Measurements from ENCODE around the gene WIPI1.
"Not testable (repeated sequence)": the region's sequence is repeated elsewhere in the genome, so short reads cannot be mapped to it uniquely, and the experiment has no call there.

The WIPI1 gene

DNA sequence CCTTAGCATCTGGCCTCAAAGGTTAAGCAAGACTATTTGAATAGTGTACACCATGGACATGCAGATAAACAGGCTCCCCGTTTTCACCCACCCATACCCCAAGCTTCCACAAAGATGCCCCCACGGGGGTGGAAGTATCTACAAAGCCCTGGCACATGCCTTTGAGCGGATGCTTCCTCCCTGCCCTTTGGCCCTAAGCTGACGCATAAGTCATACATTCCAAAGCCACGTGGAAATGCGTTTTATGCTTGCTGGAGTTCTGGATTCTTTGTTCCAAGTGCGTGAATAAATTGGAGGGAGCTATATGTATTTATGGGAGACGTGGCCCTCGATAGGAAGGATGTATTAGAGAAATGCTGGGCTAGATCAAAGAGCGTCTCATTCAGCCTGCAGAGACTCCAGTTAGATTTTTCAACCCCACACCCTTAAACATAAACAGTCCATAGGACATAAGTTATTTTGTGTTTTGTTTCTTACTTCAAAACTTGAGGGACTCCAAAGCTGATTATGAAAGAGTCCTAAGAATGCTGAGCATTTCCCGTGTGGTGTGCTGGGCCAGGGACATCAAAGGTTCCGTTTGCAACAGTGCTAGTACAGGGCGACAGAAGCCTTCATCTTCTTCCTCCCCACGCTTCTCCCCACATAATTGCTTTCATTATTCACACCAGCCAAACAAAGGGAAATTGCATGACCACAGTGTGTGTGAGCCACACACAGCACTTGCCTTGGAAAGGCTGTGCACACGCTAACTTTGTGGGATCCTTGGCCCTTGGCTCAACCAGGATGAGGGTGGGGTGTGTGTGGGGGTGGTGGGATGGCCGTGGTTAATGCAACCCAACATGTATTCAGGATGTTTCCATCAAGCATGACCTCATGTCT lies 73.6 kb downstream of the WIPI1 start:
- no peak for DNase-seq

DNA sequence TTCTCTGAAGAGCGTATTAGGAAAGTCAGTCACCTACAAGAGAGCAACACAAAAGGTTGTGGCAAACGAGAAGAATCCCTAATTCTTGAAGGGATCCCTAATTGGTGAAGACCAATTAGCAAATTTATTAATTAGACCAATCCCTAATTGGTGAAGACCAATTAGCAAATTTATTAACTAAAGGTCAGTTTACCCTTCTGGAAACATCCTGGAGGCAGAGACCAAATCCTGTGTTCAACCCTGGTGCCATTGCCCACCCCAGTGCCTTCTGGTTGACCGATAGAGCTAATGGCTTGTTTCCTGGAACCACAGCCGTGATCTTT lies 74.2 kb downstream of the WIPI1 start:
- DNase-seq = no peak

DNA sequence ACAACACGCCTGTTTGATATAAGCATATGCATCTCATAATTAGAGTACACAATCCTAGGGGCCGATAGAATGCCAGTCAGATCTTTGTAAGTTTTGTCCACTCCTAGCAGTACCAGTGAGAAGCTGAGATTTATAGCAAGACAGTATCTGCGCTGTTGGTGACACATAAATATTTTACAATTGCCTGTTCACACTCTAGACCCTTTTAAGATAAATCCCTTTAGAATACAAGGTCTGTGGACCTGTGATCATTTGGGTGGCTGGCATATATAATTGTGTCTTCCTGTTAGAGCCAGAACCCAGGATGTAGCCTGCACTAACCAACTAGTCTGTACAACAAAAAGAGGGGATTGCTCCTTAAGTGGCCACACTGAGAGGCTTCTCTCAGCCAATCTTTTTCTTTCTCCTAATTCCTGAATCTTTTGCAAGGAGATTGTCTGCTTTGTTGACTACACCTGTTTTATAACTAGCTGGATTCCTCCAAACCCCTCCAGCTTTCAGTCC lies 74.7 kb downstream of the WIPI1 start:
- DNase-seq = no peak

DNA sequence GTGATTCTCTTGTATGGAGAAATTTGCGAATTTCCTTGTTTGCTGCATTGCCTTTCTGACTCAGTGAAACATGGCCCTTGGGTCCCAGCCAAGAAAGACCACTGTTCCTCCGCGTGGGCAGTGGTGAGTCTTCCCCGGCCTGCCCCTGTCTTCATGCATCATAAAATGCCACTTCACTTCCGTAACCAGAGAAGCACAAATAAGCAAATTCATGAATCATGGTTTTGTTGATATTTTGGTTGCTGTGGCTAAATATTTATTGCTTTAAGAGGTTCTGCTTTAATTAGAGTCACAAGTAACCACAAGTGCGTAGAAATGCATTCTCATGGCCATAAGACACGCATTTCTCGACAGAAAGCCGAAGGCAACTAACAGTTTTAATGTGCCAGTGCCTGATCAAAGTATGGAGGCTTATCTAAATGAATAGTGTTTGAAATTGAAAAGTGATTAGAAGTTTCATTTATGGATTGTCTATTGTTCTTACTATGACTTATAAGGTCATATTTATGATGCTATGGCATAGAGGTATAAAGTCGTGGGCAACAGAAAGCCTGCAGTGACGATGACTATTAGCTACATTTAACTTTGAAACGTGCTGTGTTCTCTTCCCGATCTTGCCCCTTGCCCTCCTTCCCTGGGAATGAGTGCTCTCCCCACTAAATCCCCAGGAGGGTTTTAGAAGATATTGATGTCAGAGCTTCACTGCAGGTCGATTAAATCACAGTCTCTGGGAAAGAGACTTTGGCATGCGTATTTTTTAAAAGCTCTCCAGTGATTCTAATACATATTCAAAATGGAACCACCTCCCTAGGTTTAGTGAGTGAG lies 76.0 kb downstream of the WIPI1 start:
- DNase-seq = no peak

DNA sequence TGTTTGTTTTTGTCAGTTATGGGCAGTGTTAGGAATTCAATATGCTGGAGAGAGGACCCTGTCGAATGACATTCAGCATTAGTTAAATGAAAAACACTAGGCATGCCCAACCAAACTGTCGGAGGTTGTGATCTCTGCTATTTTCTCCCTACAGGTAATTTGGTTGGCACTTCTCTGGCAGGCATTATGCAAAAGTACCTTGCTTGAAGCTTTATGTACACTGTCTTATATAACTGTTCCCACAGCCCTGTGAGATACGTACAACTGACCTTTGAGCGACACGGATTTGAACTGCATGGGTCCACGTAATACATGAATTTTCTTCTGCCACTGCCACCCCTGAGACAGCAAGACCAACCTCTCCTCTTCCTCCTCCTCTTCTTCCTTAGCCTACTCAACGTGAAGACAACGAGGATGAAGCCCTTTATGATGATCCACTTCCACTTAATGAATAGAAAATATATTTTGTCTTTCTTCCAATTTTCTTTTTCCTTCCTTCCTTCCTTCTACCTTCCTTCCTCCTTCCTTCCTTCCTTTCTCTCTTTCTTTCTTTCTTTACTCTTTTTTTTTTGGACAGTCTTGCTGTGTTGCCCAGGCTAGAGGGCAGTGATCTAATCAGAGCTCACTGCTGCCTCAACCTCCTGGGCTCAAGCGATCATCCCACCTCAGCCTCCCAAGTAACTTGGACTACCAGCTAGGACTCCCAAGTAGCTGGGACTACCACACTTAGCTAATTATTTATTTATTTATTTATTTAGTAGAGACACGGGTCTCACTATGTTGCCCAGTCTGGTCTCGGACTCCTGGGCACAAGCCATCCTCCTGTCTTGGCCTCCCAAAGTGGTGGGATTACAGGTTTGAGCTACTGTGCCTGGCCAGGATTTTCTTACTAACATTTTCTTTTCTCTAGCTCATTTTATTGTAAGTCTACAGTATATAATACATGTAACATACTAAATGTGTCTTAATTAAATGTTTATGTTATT lies 77.3 kb downstream of the WIPI1 start:
- DNase-seq = no peak

DNA sequence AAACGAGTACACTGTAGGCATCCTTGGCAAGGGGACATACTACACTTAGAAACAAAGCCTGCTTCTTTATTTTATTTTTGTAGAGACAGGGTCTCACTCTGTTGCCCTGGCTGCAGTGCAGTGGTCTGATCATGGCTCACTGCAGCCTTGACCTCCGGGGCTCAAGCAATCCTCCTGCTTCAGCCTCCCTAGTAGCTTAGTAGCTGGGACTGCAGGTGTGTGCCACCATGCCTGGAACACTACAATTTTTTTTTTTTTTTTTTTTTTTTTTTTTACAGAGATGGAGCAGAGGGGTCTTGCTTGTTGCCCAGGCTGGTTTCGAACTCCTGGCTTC lies 78.2 kb downstream of the WIPI1 start:
- DNase-seq = no peak

DNA sequence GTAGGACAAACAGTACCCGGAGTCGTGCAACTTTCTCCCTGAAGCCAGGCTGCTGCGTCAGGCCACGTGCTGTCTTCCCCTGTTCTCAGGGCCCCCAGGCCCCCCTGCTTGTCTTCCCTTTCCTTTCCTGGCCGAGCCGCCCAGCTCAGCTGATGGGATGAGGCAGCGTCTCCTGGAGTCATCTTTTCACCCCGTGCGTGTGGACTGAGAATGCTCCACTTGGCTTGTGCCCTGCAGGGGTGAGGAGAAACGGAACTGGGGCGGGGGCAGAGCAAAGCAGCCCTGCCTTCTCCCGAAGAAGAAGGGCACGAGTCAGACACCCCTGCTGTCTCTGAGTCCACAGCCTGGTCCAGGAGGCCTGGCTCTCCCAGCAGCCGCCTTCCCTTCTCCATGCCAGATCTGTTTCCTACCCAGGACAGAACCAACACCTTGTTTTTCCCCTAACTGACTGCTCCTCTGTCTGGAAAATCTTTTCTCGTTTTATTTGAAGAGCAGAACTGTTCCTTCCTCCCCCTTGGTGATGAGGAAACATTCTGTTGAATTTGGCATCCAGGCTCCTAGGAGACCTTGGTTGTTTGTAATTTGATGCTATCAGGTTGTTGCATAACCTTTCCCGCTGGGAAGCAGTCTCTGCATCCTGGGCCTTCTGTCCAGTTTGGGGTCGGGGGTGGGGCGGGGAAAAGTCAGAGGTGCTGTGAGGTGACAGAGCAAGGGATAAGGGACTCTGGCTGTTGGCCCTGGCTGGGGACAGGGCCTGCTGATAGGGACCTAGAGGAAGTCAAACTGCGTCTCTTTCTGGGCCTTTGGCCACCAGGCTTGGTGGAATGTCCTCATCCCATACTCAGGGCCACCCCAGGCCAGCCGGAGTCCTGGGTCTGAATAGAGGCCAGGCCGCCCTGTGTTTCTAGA lies 78.8 kb downstream of the WIPI1 start:
- DNase-seq = peak; percentile 45

DNA sequence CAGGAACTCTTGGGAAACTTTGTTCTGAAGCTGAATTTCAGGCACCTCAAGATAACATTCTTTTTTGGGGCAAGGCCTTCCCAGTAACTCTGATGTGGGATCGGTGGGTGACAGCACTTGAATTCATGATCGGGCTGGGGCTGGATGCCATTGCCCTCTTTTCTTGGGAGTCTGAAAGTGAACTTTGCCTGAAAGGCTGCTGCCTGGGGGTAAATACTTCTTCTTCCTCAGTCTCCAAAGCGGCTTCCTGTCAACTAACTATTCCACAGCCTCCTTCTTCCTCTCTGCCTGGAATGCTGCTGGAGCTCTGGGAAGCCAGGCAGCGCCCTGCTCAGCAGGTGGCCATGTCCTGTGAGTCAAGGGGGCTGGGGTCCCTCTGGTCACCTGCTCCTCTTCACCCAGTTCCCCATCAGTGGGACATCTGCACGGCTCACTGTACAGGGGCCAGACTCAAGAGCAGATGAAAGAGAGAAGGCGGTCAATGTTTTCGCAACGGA lies 79.5 kb downstream of the WIPI1 start:
- DNase-seq = no peak

DNA sequence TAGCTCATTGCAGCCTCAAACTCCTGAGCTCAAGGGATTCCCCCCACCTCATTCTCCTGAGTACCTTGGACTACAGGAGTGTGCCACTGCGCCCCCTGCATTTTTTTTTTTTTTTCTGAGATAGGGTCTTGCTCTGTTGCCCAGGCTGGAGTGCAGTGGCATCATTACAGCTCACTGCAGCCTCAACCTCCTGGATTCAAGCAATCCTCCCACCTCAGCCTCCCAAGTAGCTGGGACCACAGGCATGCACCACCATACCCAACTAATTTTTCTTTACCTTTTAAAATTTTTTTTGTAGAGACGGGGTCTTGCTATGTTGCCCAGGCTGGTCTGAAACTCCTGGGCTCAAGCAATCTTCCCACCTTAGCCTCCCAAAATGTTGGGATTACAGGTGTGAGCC lies 81.1 kb downstream of the WIPI1 start:
- not testable (repeated sequence) for DNase-seq

DNA sequence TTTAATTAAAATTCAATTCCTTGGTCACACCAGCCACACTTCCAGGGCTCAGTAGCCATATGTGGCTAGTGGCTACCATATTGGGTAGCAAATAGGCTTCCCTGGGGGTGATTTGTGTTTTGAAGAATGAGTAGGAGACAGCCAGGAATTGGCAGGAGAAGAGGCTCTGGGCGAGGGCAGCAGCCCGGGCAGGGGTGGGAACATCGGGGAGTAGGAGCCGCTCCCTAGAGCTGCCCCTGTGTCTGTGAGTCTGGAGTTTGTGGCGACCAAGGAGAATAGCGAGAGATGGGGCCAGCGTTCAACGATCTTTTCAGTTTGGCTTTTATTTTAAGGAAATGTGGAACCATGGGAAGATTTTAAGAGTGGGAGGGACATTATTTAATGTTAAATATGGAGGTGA lies 81.7 kb downstream of the WIPI1 start:
- DNase-seq = no peak
